Measurements from ENCODE around the gene POM121. TPM values are rescaled to one million over a fixed set of nuclear protein-coding genes. Genes with fewer than 3 reads are reported as not detected.
A peak's percentile ranks its signal among the peaks of the same experiment; 100 is the strongest.
"Not testable (repeated sequence)": the region's sequence is repeated elsewhere in the genome, so short reads cannot be mapped to it uniquely, and the experiment has no call there.

POM121 gene
- total and polyA plus RNA-seq, 9 donors: 6.3 to 38.8 (median 30.9) TPM

DNA sequence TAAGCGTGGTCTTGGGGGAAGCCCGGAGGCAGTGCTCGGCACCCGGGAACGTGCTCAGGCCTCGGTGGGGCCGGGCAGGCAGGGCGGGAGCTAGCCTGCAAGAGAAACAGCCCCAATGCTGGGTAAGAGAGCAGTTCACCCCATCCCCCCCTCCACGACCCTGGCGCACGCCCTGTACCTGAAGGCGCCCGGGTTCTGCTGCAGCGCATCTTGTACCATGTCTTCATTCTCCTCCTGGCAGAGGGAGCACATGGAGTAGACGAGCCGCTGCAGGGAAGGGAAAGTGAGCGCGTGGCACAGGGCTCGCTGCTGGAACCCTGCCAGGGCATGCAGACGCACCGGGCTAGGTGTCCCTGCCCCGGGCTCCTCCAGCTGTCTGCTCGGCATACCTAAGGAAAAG is 23.8 kb downstream of the POM121 start:
- DNase-seq; H3K27me3 ChIP-seq (ENCODE audit: control insufficient read depth, insufficient read depth, low read length); H3K9me3 ChIP-seq (replicated peaks; ENCODE audit: control insufficient read depth, low read depth, low read length); H3K27ac ChIP-seq (ENCODE audit: low read length); H3K4me3 ChIP-seq (ENCODE audit: low read length); H3K4me1 ChIP-seq (ENCODE audit: control insufficient read depth, insufficient read depth, low read length): not testable (repeated sequence)
- H3K36me3 ChIP-seq (ENCODE audit: control insufficient read depth, insufficient read depth, low read length): peaks cover 18% of the 10 kb centered on the region
- WGBS (ENCODE audit: insufficient coverage): 70% methylated on average over 5 of the region's 23 CpGs

- WGBS (ENCODE audit: insufficient coverage): no CpG with 5 or more reads among the region's 9 CpGs
- not testable (repeated sequence) for DNase-seq; H3K4me1 ChIP-seq (ENCODE audit: control insufficient read depth, insufficient read depth, low read length); H3K4me3 ChIP-seq (ENCODE audit: low read length); H3K27me3 ChIP-seq (ENCODE audit: control insufficient read depth, insufficient read depth, low read length); H3K9me3 ChIP-seq (replicated peaks; ENCODE audit: control insufficient read depth, low read depth, low read length)
- Histone ChIP-seq H3K36me3 (ENCODE audit: control insufficient read depth, insufficient read depth, low read length) (peaks cover 18% of the 10 kb centered on the region), H3K27ac (ENCODE audit: low read length) (peak overlapping the region; percentile 47)
Measured at GRCh38 chr7:72949276-72949675, 24.4 kb downstream of the POM121 start.

GRCh38 chr7:72949686-72950085 is 24.8 kb downstream of the POM121 start:
- H3K27me3 ChIP-seq (ENCODE audit: control insufficient read depth, insufficient read depth, low read length); H3K9me3 ChIP-seq (replicated peaks; ENCODE audit: control insufficient read depth, low read depth, low read length); H3K4me3 ChIP-seq (ENCODE audit: low read length); H3K4me1 ChIP-seq (ENCODE audit: control insufficient read depth, insufficient read depth, low read length): not testable (repeated sequence)
- DNase-seq: peak; percentile 61
- Histone ChIP-seq H3K27ac (ENCODE audit: low read length) (peak overlapping the region; percentile 47), H3K36me3 (ENCODE audit: control insufficient read depth, insufficient read depth, low read length) (peaks cover 18% of the 10 kb centered on the region)
- WGBS (ENCODE audit: insufficient coverage): no CpG with 5 or more reads among the region's 6 CpGs

DNA sequence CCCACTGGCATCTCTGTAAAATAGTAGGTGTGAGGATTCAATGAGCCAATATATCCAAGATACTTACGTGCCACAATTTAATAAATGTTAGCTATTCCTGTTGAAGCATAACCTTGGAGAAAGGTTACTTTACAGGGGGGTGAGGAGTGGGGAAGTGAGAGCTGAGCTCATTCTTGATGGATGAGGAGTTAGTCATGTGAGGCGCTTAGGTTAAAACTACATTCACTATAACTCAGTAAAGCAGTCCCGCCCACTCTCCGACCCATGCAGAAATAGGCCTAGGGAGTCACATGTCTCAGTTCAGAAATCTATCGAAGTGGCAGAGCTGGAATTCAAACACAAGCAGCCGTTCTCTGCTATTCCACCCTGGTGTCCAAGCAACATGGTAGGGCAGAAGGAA is 25.5 kb downstream of the POM121 start:
- H3K27ac ChIP-seq (ENCODE audit: low read length); H3K4me3 ChIP-seq (ENCODE audit: low read length); DNase-seq; H3K27me3 ChIP-seq (ENCODE audit: control insufficient read depth, insufficient read depth, low read length); H3K9me3 ChIP-seq (replicated peaks; ENCODE audit: control insufficient read depth, low read depth, low read length); H3K4me1 ChIP-seq (ENCODE audit: control insufficient read depth, insufficient read depth, low read length): not testable (repeated sequence)
- WGBS (ENCODE audit: insufficient coverage): no CpG with 5 or more reads among the region's 6 CpGs
- peaks cover 17% of the 10 kb centered on the region for H3K36me3 ChIP-seq (ENCODE audit: control insufficient read depth, insufficient read depth, low read length)

DNA sequence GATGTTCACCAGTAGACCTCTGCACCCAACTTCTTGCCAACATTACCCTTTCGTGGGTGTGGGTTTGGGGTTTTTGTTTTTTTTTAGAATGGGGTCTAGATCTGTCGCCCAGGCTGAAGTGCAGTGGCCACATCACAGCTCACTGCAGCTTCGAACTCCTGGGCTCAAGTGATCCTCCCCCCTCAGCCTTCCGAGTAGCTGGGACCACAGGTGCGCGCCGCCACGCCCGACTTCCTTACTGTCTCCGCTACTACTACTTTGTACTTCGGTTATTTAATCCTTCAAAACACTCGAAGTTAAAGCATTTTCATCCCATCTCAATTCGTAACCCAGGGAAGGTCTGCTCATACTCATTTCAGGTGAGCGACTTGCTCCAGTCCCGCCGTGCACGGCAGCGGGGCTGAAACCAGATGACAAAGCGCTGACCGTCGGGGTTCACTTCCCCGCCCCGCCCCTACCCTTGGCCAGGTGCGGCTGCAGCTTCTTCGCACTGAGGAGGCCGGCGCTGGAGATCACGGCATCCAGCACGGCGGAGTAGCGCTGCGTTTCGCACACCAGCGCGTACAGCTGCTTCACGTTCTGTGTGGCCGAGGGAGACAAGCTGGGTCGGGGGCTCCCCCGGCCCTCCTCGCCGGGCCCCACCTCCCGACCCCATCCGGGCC is 29.1 kb downstream of the POM121 start:
- not testable (repeated sequence) for H3K9me3 ChIP-seq (replicated peaks; ENCODE audit: control insufficient read depth, low read depth, low read length); H3K36me3 ChIP-seq (ENCODE audit: control insufficient read depth, insufficient read depth, low read length); H3K27ac ChIP-seq (ENCODE audit: low read length); H3K27me3 ChIP-seq (ENCODE audit: control insufficient read depth, insufficient read depth, low read length); DNase-seq; H3K4me1 ChIP-seq (ENCODE audit: control insufficient read depth, insufficient read depth, low read length)
- H3K4me3 ChIP-seq (ENCODE audit: low read length): peak overlapping the region; percentile 28
- no CpG with 5 or more reads among the region's 43 CpGs for WGBS (ENCODE audit: insufficient coverage)

- peak overlapping the region; percentile 28 for H3K4me3 ChIP-seq (ENCODE audit: low read length)
- H3K27me3 ChIP-seq (ENCODE audit: control insufficient read depth, insufficient read depth, low read length); H3K4me1 ChIP-seq (ENCODE audit: control insufficient read depth, insufficient read depth, low read length); H3K9me3 ChIP-seq (replicated peaks; ENCODE audit: control insufficient read depth, low read depth, low read length); H3K36me3 ChIP-seq (ENCODE audit: control insufficient read depth, insufficient read depth, low read length); H3K27ac ChIP-seq (ENCODE audit: low read length); DNase-seq: not testable (repeated sequence)
- no CpG with 5 or more reads among the region's 45 CpGs for WGBS (ENCODE audit: insufficient coverage)
Measured at GRCh38 chr7:72954563-72955198, 29.8 kb downstream of the POM121 start.

GRCh38 chr7:72960029-72960428 is 35.1 kb downstream of the POM121 start:
- H3K36me3 ChIP-seq (ENCODE audit: control insufficient read depth, insufficient read depth, low read length); H3K4me1 ChIP-seq (ENCODE audit: control insufficient read depth, insufficient read depth, low read length); H3K4me3 ChIP-seq (ENCODE audit: low read length); DNase-seq; H3K9me3 ChIP-seq (replicated peaks; ENCODE audit: control insufficient read depth, low read depth, low read length); H3K27ac ChIP-seq (ENCODE audit: low read length); H3K27me3 ChIP-seq (ENCODE audit: control insufficient read depth, insufficient read depth, low read length): not testable (repeated sequence)
- WGBS (ENCODE audit: insufficient coverage): no CpG with 5 or more reads among the region's 18 CpGs

DNA sequence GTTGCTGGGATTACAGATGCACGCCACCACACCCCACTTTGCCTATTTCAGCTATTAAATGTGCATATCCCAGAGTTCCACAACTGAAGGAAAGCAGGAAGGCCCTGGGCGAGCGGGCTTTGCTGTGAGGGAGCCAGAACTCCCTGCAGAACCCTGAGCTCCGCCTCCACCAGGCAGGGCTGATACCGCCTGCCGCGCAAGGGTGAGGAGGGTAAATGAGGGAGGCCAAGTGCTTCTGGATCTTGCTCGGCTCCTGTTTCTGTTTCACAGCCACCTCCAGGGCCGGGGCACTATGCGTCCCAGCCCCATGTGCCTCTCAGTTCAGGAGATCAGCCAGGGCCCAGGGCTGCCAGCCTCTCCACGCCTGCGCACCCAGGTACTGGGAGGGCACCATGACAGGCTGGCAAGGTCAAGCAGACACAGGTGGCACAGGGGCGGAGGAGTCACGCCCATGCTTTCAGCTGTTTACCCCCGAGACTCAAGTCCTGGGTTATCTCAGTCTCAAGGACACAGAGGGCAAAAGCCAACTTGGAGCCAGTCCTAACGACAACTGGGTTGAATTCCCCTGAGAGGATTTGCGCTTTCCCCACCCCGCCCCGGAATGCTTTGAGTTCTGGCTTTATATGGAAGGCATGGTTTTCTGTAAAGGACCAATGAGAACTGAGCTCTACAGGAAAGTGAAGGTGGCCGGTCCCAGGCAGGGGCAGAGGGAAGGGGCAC is 35.9 kb downstream of the POM121 start:
- not testable (repeated sequence) for H3K4me3 ChIP-seq (ENCODE audit: low read length); DNase-seq; H3K4me1 ChIP-seq (ENCODE audit: control insufficient read depth, insufficient read depth, low read length); H3K27ac ChIP-seq (ENCODE audit: low read length); H3K9me3 ChIP-seq (replicated peaks; ENCODE audit: control insufficient read depth, low read depth, low read length); H3K27me3 ChIP-seq (ENCODE audit: control insufficient read depth, insufficient read depth, low read length); H3K36me3 ChIP-seq (ENCODE audit: control insufficient read depth, insufficient read depth, low read length)
- WGBS (ENCODE audit: insufficient coverage): no CpG with 5 or more reads among the region's 20 CpGs

DNA sequence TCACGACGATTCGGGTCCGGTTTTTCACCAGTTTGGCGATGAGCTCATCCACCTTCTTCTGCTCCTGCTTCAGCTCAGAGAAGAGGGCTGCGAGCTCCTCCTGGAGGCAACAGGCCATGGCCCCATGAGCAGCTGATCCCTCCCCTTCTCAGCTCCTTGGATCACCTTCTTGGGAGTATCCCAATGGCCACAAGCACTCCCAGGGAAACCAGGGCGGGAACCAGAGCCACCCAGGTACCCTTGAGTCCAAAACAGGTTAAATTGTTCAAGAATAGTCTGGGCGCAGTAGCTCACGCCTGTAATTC is 36.4 kb downstream of the POM121 start:
- H3K4me1 ChIP-seq (ENCODE audit: control insufficient read depth, insufficient read depth, low read length); H3K27ac ChIP-seq (ENCODE audit: low read length); H3K4me3 ChIP-seq (ENCODE audit: low read length); H3K36me3 ChIP-seq (ENCODE audit: control insufficient read depth, insufficient read depth, low read length); H3K9me3 ChIP-seq (replicated peaks; ENCODE audit: control insufficient read depth, low read depth, low read length); H3K27me3 ChIP-seq (ENCODE audit: control insufficient read depth, insufficient read depth, low read length); DNase-seq: not testable (repeated sequence)
- WGBS (ENCODE audit: insufficient coverage): no CpG with 5 or more reads among the region's 9 CpGs

DNA sequence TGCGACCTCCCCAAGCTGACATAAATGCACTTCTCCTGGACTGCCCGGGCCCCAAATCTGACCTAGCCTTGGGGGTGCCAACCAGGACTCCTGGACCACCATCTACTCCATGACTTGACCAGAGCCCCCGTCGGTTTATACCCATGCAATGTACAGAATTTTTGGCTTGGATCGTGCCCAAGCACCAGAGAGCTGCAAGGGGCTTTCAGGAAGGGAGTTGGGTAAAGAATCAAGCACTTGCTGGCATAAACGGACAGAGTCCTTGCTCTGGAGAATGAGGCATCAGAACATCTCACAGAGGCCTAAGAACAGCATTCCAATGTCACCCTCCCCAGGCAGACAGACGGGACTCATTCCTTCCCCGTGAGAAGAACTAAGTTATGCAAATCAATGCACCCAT is 38.2 kb downstream of the POM121 start:
- not testable (repeated sequence) for DNase-seq; H3K27me3 ChIP-seq (ENCODE audit: control insufficient read depth, insufficient read depth, low read length); H3K4me3 ChIP-seq (ENCODE audit: low read length); H3K36me3 ChIP-seq (ENCODE audit: control insufficient read depth, insufficient read depth, low read length); H3K4me1 ChIP-seq (ENCODE audit: control insufficient read depth, insufficient read depth, low read length); H3K27ac ChIP-seq (ENCODE audit: low read length); H3K9me3 ChIP-seq (replicated peaks; ENCODE audit: control insufficient read depth, low read depth, low read length)
- no CpG with 5 or more reads among the region's 8 CpGs for WGBS (ENCODE audit: insufficient coverage)
